Activated CD8-positive, alpha-beta memory T cell treated with anti-CD3 and anti-CD28 coated beads, Interleukin-2, amount 10 ng/mL, durations not matched to agents 7 days and 5 days (primary cell): ENCODE results near the gene A4GALT. TPM values are rescaled to one million over a fixed set of nuclear protein-coding genes. Genes with fewer than 3 reads are reported as not detected.

Experiments
- ATAC-seq: fragments of 150-1000 bp; cut with Tn5 transposase; one replicate; pipeline ENCODE4 v1.10.0; 2021; ENCODE audit warnings: moderate library complexity
- CTCF ChIA-PET: fragments of 350-600 bp; sonication (Branson Sonifier 250); formaldehyde crosslinking; loops from one replicate; lab custom pipeline; 2021; ENCODE audit warnings: antibody characterized with exemption; lab: Charles Lee
- DNase-seq: peaks from one replicate; pipeline ENCODE4 v3.0.0-alpha.2; 2020
- H3K27ac Mint-ChIP-seq: one replicate; pipeline ENCODE4 v1.8.0; 2021; ENCODE audit warnings: mild to moderate bottlenecking, mixed read lengths
- H3K27me3 Mint-ChIP-seq: one replicate; pipeline ENCODE4 v1.8.0; 2021; ENCODE audit warnings: mixed read lengths
- H3K36me3 Mint-ChIP-seq: one replicate; pipeline ENCODE4 v1.8.0; 2021; ENCODE audit warnings: mild to moderate bottlenecking, mixed read lengths
- H3K4me1 Mint-ChIP-seq: one replicate; pipeline ENCODE4 v1.8.0; 2021; ENCODE audit warnings: mixed read lengths
- H3K4me3 Mint-ChIP-seq: one replicate; pipeline ENCODE4 v1.8.0; 2021; ENCODE audit warnings: mild to moderate bottlenecking, moderate library complexity, mixed read lengths
- H3K9me3 Mint-ChIP-seq: one replicate; pipeline ENCODE4 v1.8.0; 2022; ENCODE audit warnings: low read depth, mixed read lengths
- total RNA-seq, 2 experiments: library from RNA; stranded (reverse); gene quantifications; one replicate each; pipeline ENCODE4 v1.2.3, GENCODE V29; 2021

Gene A4GALT
- total RNA-seq, 2 experiments from 2014 or later: 0.52 to 0.61 TPM

- Mint-ChIP-seq H3K27ac (no peak overlapping the region), H3K9me3 (no peaks in the 10 kb centered on the region), H3K4me1 (no peaks in the 10 kb centered on the region), H3K27me3 (no peaks in the 10 kb centered on the region), H3K4me3 (no peak overlapping the region), H3K36me3 (no peaks in the 10 kb centered on the region)
- CTCF ChIA-PET: no interaction called here
- ATAC-seq: no peak
- DNase-seq: no peak
Measured at GRCh38 chr22:42693055-42693762, 27.5 kb downstream of the A4GALT start.

GRCh38 chr22:42692239-42693054 lies 28.2 kb downstream of the A4GALT start:
- no peak overlapping the region for H3K4me3 Mint-ChIP-seq
- H3K9me3 Mint-ChIP-seq: no peaks in the 10 kb centered on the region
- H3K36me3 Mint-ChIP-seq: no peaks in the 10 kb centered on the region
- ATAC-seq (no peak), DNase-seq (no peak)
- H3K27ac Mint-ChIP-seq: no peak overlapping the region
- CTCF ChIA-PET: no interaction called here
- no peaks in the 10 kb centered on the region for H3K27me3 Mint-ChIP-seq
- no peaks in the 10 kb centered on the region for H3K4me1 Mint-ChIP-seq

- ATAC-seq: no peak
- H3K27me3 Mint-ChIP-seq: no peaks in the 10 kb centered on the region
- no peaks in the 10 kb centered on the region for H3K4me1 Mint-ChIP-seq
- no peak overlapping the region for H3K4me3 Mint-ChIP-seq
- DNase-seq: no peak
- H3K36me3 Mint-ChIP-seq: no peaks in the 10 kb centered on the region
- H3K9me3 Mint-ChIP-seq: no peaks in the 10 kb centered on the region
- CTCF ChIA-PET: interaction anchor here (0.6 kb wide), 1 partner anchor 160 kb away, joined by 3 read pairs; no protein-coding TSS in a partner anchor
- H3K27ac Mint-ChIP-seq: no peak overlapping the region
Measured at GRCh38 chr22:42691440-42691839, 29.2 kb downstream of the A4GALT start.

- CTCF ChIA-PET: no interaction called here
- Mint-ChIP-seq H3K4me3 (no peak overlapping the region), H3K9me3 (no peaks in the 10 kb centered on the region), H3K27me3 (no peaks in the 10 kb centered on the region), H3K36me3 (no peaks in the 10 kb centered on the region), H3K27ac (no peak overlapping the region), H3K4me1 (no peaks in the 10 kb centered on the region)
- ATAC-seq (no peak), DNase-seq (no peak)
Measured at GRCh38 chr22:42688241-42689211, 32.1 kb downstream of the A4GALT start.

GRCh38 chr22:42686756-42687491 lies 33.7 kb downstream of the A4GALT start:
- ATAC-seq: no peak
- H3K9me3 Mint-ChIP-seq: no peaks in the 10 kb centered on the region

GRCh38 chr22:42685941-42686653 lies 34.6 kb downstream of the A4GALT start:
- Mint-ChIP-seq H3K4me1 (no peaks in the 10 kb centered on the region), H3K27ac (no peak overlapping the region), H3K9me3 (no peaks in the 10 kb centered on the region), H3K36me3 (no peaks in the 10 kb centered on the region), H3K4me3 (no peak overlapping the region), H3K27me3 (no peaks in the 10 kb centered on the region)
- ATAC-seq (peak; percentile 20), DNase-seq (no peak)
- CTCF ChIA-PET: no interaction called here

More at GRCh38 chr22:42686756-42687491, 33.7 kb downstream of the A4GALT start:
- CTCF ChIA-PET: no interaction called here
- Mint-ChIP-seq H3K4me1 (no peaks in the 10 kb centered on the region), H3K27me3 (no peaks in the 10 kb centered on the region), H3K36me3 (no peaks in the 10 kb centered on the region), H3K27ac (no peak overlapping the region), H3K4me3 (no peak overlapping the region)
- DNase-seq: no peak

- no peak overlapping the region for H3K27ac Mint-ChIP-seq
- DNase-seq (no peak), ATAC-seq (no peak)
- no peaks in the 10 kb centered on the region for H3K4me1 Mint-ChIP-seq
- peaks cover under 1% of the 10 kb centered on the region for H3K27me3 Mint-ChIP-seq
- no peaks in the 10 kb centered on the region for H3K36me3 Mint-ChIP-seq
- no peaks in the 10 kb centered on the region for H3K9me3 Mint-ChIP-seq
- H3K4me3 Mint-ChIP-seq: no peak overlapping the region
- CTCF ChIA-PET: interaction anchor here (1.0 kb wide), 1 partner anchor 12 kb away, joined by 3 read pairs; no protein-coding TSS in a partner anchor
Measured at GRCh38 chr22:42684462-42685195, 36.0 kb downstream of the A4GALT start.

- Mint-ChIP-seq H3K4me1 (no peaks in the 10 kb centered on the region), H3K4me3 (no peak overlapping the region), H3K9me3 (peaks cover 4% of the 10 kb centered on the region), H3K27ac (no peak overlapping the region), H3K27me3 (peaks cover 2% of the 10 kb centered on the region), H3K36me3 (peaks cover 1% of the 10 kb centered on the region)
- DNase-seq (no peak), ATAC-seq (no peak)
- CTCF ChIA-PET: interaction anchor here (1.0 kb wide), 1 partner anchor 11 kb away, joined by 3 read pairs; no protein-coding TSS in a partner anchor
Measured at GRCh38 chr22:42683578-42684283, 36.9 kb downstream of the A4GALT start.

GRCh38 chr22:42682113-42682851 lies 38.4 kb downstream of the A4GALT start:
- no peaks in the 10 kb centered on the region for H3K4me1 Mint-ChIP-seq
- no peak overlapping the region for H3K27ac Mint-ChIP-seq
- H3K9me3 Mint-ChIP-seq: peaks cover 6% of the 10 kb centered on the region
- H3K36me3 Mint-ChIP-seq: peaks cover 1% of the 10 kb centered on the region
- CTCF ChIA-PET: no interaction called here
- DNase-seq (no peak), ATAC-seq (no peak)
- H3K4me3 Mint-ChIP-seq: no peak overlapping the region
- peaks cover 2% of the 10 kb centered on the region for H3K27me3 Mint-ChIP-seq

GRCh38 chr22:42680648-42681047 lies 40.0 kb downstream of the A4GALT start:
- H3K9me3 Mint-ChIP-seq: peaks cover 6% of the 10 kb centered on the region
- ATAC-seq (no peak), DNase-seq (no peak)
- no peak overlapping the region for H3K27ac Mint-ChIP-seq
- H3K27me3 Mint-ChIP-seq: peaks cover 2% of the 10 kb centered on the region
- H3K36me3 Mint-ChIP-seq: peaks cover 1% of the 10 kb centered on the region
- H3K4me3 Mint-ChIP-seq: no peak overlapping the region
- CTCF ChIA-PET: no interaction called here
- H3K4me1 Mint-ChIP-seq: no peaks in the 10 kb centered on the region

GRCh38 chr22:42679691-42680090 lies 41.0 kb downstream of the A4GALT start:
- CTCF ChIA-PET: no interaction called here

More at GRCh38 chr22:42679691-42680090, 41.0 kb downstream of the A4GALT start:
- no peaks in the 10 kb centered on the region for H3K4me1 Mint-ChIP-seq
- H3K36me3 Mint-ChIP-seq: peaks cover 1% of the 10 kb centered on the region
- H3K27me3 Mint-ChIP-seq: peaks cover 2% of the 10 kb centered on the region
- peaks cover 6% of the 10 kb centered on the region for H3K9me3 Mint-ChIP-seq
- no peak overlapping the region for H3K27ac Mint-ChIP-seq
- H3K4me3 Mint-ChIP-seq: no peak overlapping the region
- ATAC-seq (no peak), DNase-seq (no peak)
